ENCODE measurements around the gene RESP18. TPM values are rescaled to one million over a fixed set of nuclear protein-coding genes. Genes with fewer than 3 reads are reported as not detected.

RESP18 gene
- total RNA-seq, 1 experiment from 2014 or later = not detected

GRCh38 chr2:219296631-219297391, 35.7 kb downstream of the RESP18 start:
- no peak overlapping the region for H3K27ac ChIP-seq

GRCh38 chr2:219296142-219296541, 36.4 kb downstream of the RESP18 start:
- POLR2A ChIA-PET (ENCODE audit: unreplicated experiment) = no interaction called here
- intact Hi-C loops (cut with micrococcal nuclease; ENCODE audit: unreplicated experiment) = loop anchor here (5.0 kb wide), 2 partner anchors 91 to 236 kb away; partner anchors contain the start of gene DNPEP
- CTCF ChIA-PET = interaction anchor here (1.6 to 2.3 kb wide), 3 partner anchors 18 to 48 kb away, joined by 6 to 13 read pairs (median 13); partner anchors contain the start of gene DNAJB2
- no peak overlapping the region for H3K27ac ChIP-seq
- BruUV-seq (replicated peaks) = no TSS peak
- H3K27me3 ChIP-seq (ENCODE audit: insufficient read depth, low read depth) = peaks cover 22% of the 10 kb centered on the region
- H3K9me3 ChIP-seq (ENCODE audit: insufficient read depth, low read depth) = no peaks in the 10 kb centered on the region
- H3K79me2 ChIP-seq (ENCODE audit: low read depth) = no peaks in the 10 kb centered on the region
- H4K20me1 ChIP-seq (ENCODE audit: insufficient read depth) = no peaks in the 10 kb centered on the region
- no peak overlapping the region for H3K4me2 ChIP-seq
- DNase-seq = no peak
- H2AFZ ChIP-seq = no peak overlapping the region
- H3K4me3 ChIP-seq = no peak overlapping the region
- H3F3A ChIP-seq (ENCODE audit: insufficient read depth, low read depth) = no peaks in the 10 kb centered on the region
- no peaks in the 10 kb centered on the region for H3K9me2 ChIP-seq (ENCODE audit: insufficient read depth)
- TF ChIP-seq EZH2 (IDR thresholded peaks at IDR 0.05; ENCODE audit: low read depth) = no peak
- no peaks in the 10 kb centered on the region; the same call in 1 of the 2 replicates for H3K4me1 ChIP-seq (replicated peaks; ENCODE audit: insufficient read depth)
- H3K36me3 ChIP-seq (ENCODE audit: low read depth) = no peaks in the 10 kb centered on the region

More at GRCh38 chr2:219296631-219297391, 35.7 kb downstream of the RESP18 start:
- no peaks in the 10 kb centered on the region for H3K79me2 ChIP-seq (ENCODE audit: low read depth)
- POLR2A ChIA-PET (ENCODE audit: unreplicated experiment) = no interaction called here
- no peaks in the 10 kb centered on the region for H3F3A ChIP-seq (ENCODE audit: insufficient read depth, low read depth)
- H3K9me3 ChIP-seq (ENCODE audit: insufficient read depth, low read depth) = no peaks in the 10 kb centered on the region
- no TSS peak for BruUV-seq (replicated peaks)
- peaks cover 29% of the 10 kb centered on the region for H3K27me3 ChIP-seq (ENCODE audit: insufficient read depth, low read depth)
- TF ChIP-seq, protein P1, sequence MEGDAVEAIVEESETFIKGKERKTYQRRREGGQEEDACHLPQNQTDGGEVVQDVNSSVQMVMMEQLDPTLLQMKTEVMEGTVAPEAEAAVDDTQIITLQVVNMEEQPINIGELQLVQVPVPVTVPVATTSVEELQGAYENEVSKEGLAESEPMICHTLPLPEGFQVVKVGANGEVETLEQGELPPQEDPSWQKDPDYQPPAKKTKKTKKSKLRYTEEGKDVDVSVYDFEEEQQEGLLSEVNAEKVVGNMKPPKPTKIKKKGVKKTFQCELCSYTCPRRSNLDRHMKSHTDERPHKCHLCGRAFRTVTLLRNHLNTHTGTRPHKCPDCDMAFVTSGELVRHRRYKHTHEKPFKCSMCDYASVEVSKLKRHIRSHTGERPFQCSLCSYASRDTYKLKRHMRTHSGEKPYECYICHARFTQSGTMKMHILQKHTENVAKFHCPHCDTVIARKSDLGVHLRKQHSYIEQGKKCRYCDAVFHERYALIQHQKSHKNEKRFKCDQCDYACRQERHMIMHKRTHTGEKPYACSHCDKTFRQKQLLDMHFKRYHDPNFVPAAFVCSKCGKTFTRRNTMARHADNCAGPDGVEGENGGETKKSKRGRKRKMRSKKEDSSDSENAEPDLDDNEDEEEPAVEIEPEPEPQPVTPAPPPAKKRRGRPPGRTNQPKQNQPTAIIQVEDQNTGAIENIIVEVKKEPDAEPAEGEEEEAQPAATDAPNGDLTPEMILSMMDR (conservative IDR thresholded peaks at IDR 0.05) = no peak
- no peak for TF ChIP-seq EZH2 (IDR thresholded peaks at IDR 0.05; ENCODE audit: low read depth)
- no peaks in the 10 kb centered on the region for H3K36me3 ChIP-seq (ENCODE audit: low read depth)
- no peak overlapping the region for H3K4me3 ChIP-seq
- H3K9me2 ChIP-seq (ENCODE audit: insufficient read depth) = no peaks in the 10 kb centered on the region
- H4K20me1 ChIP-seq (ENCODE audit: insufficient read depth) = no peaks in the 10 kb centered on the region
- CTCF ChIA-PET = no interaction called here
- no peak overlapping the region for H3K4me2 ChIP-seq
- H2AFZ ChIP-seq = no peak overlapping the region
- intact Hi-C loops (cut with micrococcal nuclease; ENCODE audit: unreplicated experiment) = loop anchor here (5.0 kb wide), 2 partner anchors 90 to 235 kb away; partner anchors contain the start of gene DNPEP
- H3K4me1 ChIP-seq (replicated peaks; ENCODE audit: insufficient read depth) = no peaks in the 10 kb centered on the region; the same call in 1 of the 2 replicates
- no peak for DNase-seq

- no peaks in the 10 kb centered on the region for H3K36me3 ChIP-seq (ENCODE audit: low read depth)
- CTCF ChIA-PET = interaction anchor here (0.5 to 2.3 kb wide), 17 partner anchors 14 to 391 kb away, joined by 3 to 13 read pairs (median 5); partner anchors contain the start of genes ANKZF1, ATG9A, CNPPD1 and DNAJB2
- no peak overlapping the region for H3K27ac ChIP-seq
- TF ChIP-seq, protein P1 (conservative IDR thresholded peaks at IDR 0.05) = peak; percentile 87
- TF ChIP-seq EZH2 (IDR thresholded peaks at IDR 0.05; ENCODE audit: low read depth) = no peak
- DNase-seq = peak; percentile 65 to 91
- no peaks in the 10 kb centered on the region for H3K9me3 ChIP-seq (ENCODE audit: insufficient read depth, low read depth)
- H3F3A ChIP-seq (ENCODE audit: insufficient read depth, low read depth) = no peaks in the 10 kb centered on the region
- H3K4me1 ChIP-seq (replicated peaks; ENCODE audit: insufficient read depth) = peaks cover 7% of the 10 kb centered on the region
- H2AFZ ChIP-seq = peak overlapping the region; percentile 79
- H3K27me3 ChIP-seq (ENCODE audit: insufficient read depth, low read depth) = peaks cover 7% of the 10 kb centered on the region
- peak overlapping the region; percentile 61; the same call in 1 of the 2 replicates for H3K4me3 ChIP-seq
- POLR2A ChIA-PET (ENCODE audit: unreplicated experiment) = interaction anchor here (0.6 to 0.9 kb wide), 3 partner anchors 46 to 118 kb away, joined by 3 to 7 read pairs (median 4); partner anchors contain the start of genes CNPPD1, GLB1L and STK16
- H3K79me2 ChIP-seq (ENCODE audit: low read depth) = no peaks in the 10 kb centered on the region
- H3K4me2 ChIP-seq = peak overlapping the region; percentile 76
- no TSS peak for BruUV-seq (replicated peaks)
- H4K20me1 ChIP-seq (ENCODE audit: insufficient read depth) = no peaks in the 10 kb centered on the region
- no peaks in the 10 kb centered on the region for H3K9me2 ChIP-seq (ENCODE audit: insufficient read depth)
- intact Hi-C loops (cut with micrococcal nuclease; ENCODE audit: unreplicated experiment) = loop anchor here (1.0 to 5.0 kb wide), 8 partner anchors 15 to 238 kb away; partner anchors contain the start of genes ABCB6, ANKZF1, ATG9A and CNPPD1
Observed at GRCh38 chr2:219294356-219295351, 37.9 kb downstream of the RESP18 start.

Measured in PC-9 (cell line).